GM23338 (cell line): ENCODE results near the gene STAC2. TPM values are rescaled to one million over a fixed set of nuclear protein-coding genes. Genes with fewer than 3 reads are reported as not detected.

Experiments used
- ATAC-seq: fragments of 200-7000 bp; cut with Tn5 transposase; 3 replicates; pipeline ENCODE4 v1.9.1; 2020
- DNase-seq: peaks from one replicate; pipeline ENCODE4 v3.0.0-alpha.2; 2015; ENCODE audit warnings: low spot score
- H2AFZ ChIP-seq: fragments of 200-600 bp; sonication (generic); 2 replicates; pipeline ENCODE4 v1.8.0; 2016; ENCODE audit warnings: antibody characterized with exemption, mild to moderate bottlenecking, moderate library complexity
- H3F3A ChIP-seq: fragments of 200-600 bp; sonication (generic); replicated peaks from 2 replicates; pipeline ENCODE4 v1.8.0; 2017; ENCODE audit warnings: antibody characterized with exemption, mixed run types, low read depth
- H3K27ac ChIP-seq: fragments of 200-600 bp; sonication (generic); 2 replicates; pipeline ENCODE4 v1.6.1; 2016; ENCODE audit warnings: low read depth
- H3K27me3 ChIP-seq: fragments of 200-600 bp; sonication (generic); 2 replicates; pipeline ENCODE4 v1.8.0; 2016; ENCODE audit warnings: mild to moderate bottlenecking, mixed run types, moderate library complexity; ENCODE audit not compliant: insufficient read depth
- H3K36me3 ChIP-seq: fragments of 200-600 bp; sonication (generic); 2 replicates; pipeline ENCODE4 v1.8.0; 2016; ENCODE audit warnings: mild to moderate bottlenecking; ENCODE audit not compliant: insufficient read depth
- H3K4me1 ChIP-seq: fragments of 200-600 bp; sonication (generic); 2 replicates; pipeline ENCODE4 v1.8.0; 2016; ENCODE audit warnings: mild to moderate bottlenecking, moderate library complexity; ENCODE audit not compliant: insufficient read depth
- H3K4me2 ChIP-seq: fragments of 200-600 bp; sonication (generic); 2 replicates; pipeline ENCODE4 v1.7.1; 2017; ENCODE audit warnings: mixed run types
- H3K4me3 ChIP-seq: fragments of 200-600 bp; sonication (generic); 2 replicates; pipeline ENCODE4 v1.6.1; 2016; ENCODE audit warnings: mixed run types
- H3K79me2 ChIP-seq: fragments of 200-600 bp; sonication (generic); replicated peaks from 2 replicates; pipeline ENCODE4 v1.8.0; 2017; ENCODE audit warnings: mild to moderate bottlenecking; ENCODE audit not compliant: insufficient read depth
- H3K9me2 ChIP-seq: fragments of 200-600 bp; sonication (generic); 2 replicates; pipeline ENCODE4 v1.8.0; 2017; ENCODE audit not compliant: insufficient read depth
- H4K20me1 ChIP-seq: fragments of 200-600 bp; sonication (generic); replicated peaks from 2 replicates; pipeline ENCODE4 v1.8.0; 2017; ENCODE audit warnings: mild to moderate bottlenecking; ENCODE audit not compliant: insufficient read depth
- H3K27ac Mint-ChIP-seq: 2 replicates; pipeline ENCODE4 v1.8.0; 2020; ENCODE audit warnings: inconsistent platforms, mild to moderate bottlenecking, moderate library complexity, mixed read lengths
- H3K27me3 Mint-ChIP-seq: 3 replicates; pipeline ENCODE4 v1.8.0; 2022; ENCODE audit warnings: low read depth, mild to moderate bottlenecking, moderate library complexity, mixed read lengths, inconsistent platforms; ENCODE audit not compliant: insufficient read depth, poor library complexity
- H3K36me3 Mint-ChIP-seq: 3 replicates; pipeline ENCODE4 v1.8.0; 2021; ENCODE audit warnings: low read depth, mild to moderate bottlenecking, inconsistent platforms, moderate library complexity, mixed read lengths
- H3K4me1 Mint-ChIP-seq: 3 replicates; pipeline ENCODE4 v1.8.0; 2020; ENCODE audit warnings: mild to moderate bottlenecking, inconsistent platforms, mixed read lengths
- H3K4me3 Mint-ChIP-seq: 3 replicates; pipeline ENCODE4 v1.8.0; 2021; ENCODE audit warnings: moderate library complexity, mild to moderate bottlenecking, inconsistent platforms, mixed read lengths
- H3K9me3 Mint-ChIP-seq: 3 replicates; pipeline ENCODE4 v1.8.0; 2020; ENCODE audit warnings: moderate library complexity, mild to moderate bottlenecking, inconsistent platforms, mixed read lengths
- EZH2 ChIP-seq: fragments of 200-600 bp; sonication (generic); IDR thresholded peaks from one replicate; pipeline ENCODE4 v1.8.0; 2017; ENCODE audit warnings: antibody characterized with exemption, mild to moderate bottlenecking, low read depth; ENCODE audit not compliant: unreplicated experiment
- EZH2phosphoT487 ChIP-seq: fragments of 200-600 bp; sonication (generic); IDR thresholded peaks from one replicate; pipeline ENCODE4 v1.8.1; 2018; ENCODE audit warnings: antibody characterized with exemption; ENCODE audit not compliant: unreplicated experiment
- JUNB ChIP-seq: IDR thresholded peaks from one replicate; pipeline ENCODE4 v1.6.1; 2016; ENCODE audit warnings: antibody characterized with exemption; ENCODE audit not compliant: unreplicated experiment
- NANOG ChIP-seq: IDR thresholded peaks from 2 replicates; pipeline ENCODE4 v1.6.1; 2016; ENCODE audit warnings: antibody characterized with exemption, borderline replicate concordance
- STAT1 ChIP-seq: IDR thresholded peaks from one replicate; pipeline ENCODE4 v1.6.1; 2016; ENCODE audit warnings: antibody characterized with exemption; ENCODE audit not compliant: unreplicated experiment
- ZNF114 ChIP-seq: fragments of 250-450 bp; sonication (Bioruptor Pico); IDR thresholded peaks from 2 replicates; pipeline ENCODE4 v1.5.0; 2020; ENCODE audit warnings: mild to moderate bottlenecking, moderate library complexity
- ZNF331 ChIP-seq: fragments of 250-450 bp; sonication (Bioruptor Pico); IDR thresholded peaks from 2 replicates; pipeline ENCODE4 v1.5.0; 2020; ENCODE audit warnings: low read depth, mild to moderate bottlenecking, moderate library complexity
- polyA plus RNA-seq: library from polyadenylated mRNA; unstranded; fragments of >200 nt; fragmentation: Nextera tagmentation; extraction: Ambion mirVana; gene quantifications from 2 replicates; pipeline ENCODE4 v1.2.1, GENCODE V29; 2016
- total RNA-seq: library from RNA; depleted of rRNA; stranded (reverse); fragments of >200 nt; shearing (Covaris generic); gene quantifications from 2 replicates; pipeline ENCODE4 v1.2.3, GENCODE V29; 2014
- TF ChIP-seq, protein P1 (sequence below): IDR thresholded peaks from one replicate; pipeline ENCODE4 v1.6.1; 2018; ENCODE audit warnings: antibody characterized with exemption; ENCODE audit not compliant: unreplicated experiment

The STAC2 gene
- total and polyA plus RNA-seq, 2 experiments from 2014 or later = 1.9 to 3.1 TPM

DNA sequence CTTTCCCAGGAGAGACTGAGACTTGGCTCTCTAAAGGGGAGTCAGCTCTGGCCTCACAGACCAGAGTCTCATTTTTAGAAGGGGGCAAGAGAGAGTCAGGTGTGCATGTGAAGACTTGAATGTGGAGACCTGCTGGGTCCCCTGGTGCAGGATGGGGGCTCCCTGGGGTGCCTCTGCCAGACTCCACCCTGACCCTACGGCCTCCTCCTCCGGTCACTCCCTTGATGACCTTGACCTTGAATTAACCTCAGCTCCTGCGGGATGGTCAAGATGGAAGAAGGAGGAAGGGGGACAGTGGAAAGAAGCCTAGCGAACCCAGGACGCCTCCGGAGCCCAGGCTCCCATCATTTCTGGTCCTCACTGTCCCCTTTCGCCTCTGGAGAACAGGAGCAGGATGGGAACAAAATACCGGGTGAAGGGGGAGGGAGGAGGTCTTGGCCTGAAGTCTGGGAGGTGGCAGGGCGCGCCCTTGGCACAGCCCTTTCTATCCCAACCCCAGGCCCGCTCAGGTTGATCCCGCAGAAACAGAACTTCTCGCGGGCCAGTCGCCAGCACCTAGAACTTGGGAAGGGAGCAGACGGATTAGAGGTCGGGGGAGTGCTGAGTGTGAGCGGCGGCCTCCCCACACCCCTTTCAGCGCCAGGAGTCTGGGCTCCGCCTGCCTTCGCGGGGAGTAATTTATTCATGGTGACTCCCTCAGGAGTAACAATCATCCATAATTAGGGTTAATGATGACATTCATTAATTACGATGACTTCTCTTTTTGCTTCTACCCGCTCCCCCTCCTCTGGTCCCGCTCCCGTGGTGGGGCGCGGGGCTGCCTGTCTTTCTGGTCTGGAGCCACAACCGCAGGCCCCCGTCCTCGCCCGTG lies 1.6 kb downstream of the STAC2 start:
- H3F3A ChIP-seq = 0 out of 2 replicates have a peak, but pooled peaks cover 8% of the 10 kb centered on the region
- peak overlapping the region; percentile 81 for H3K4me3 ChIP-seq
- H2AFZ ChIP-seq = peak overlapping the region; percentile 88
- H3K36me3 Mint-ChIP-seq = no peaks in the 10 kb centered on the region; the same call in 2 of the 3 replicates
- peaks cover 7% of the 10 kb centered on the region; the same call in 1 of the 2 replicates for H3K4me1 ChIP-seq
- H3K4me2 ChIP-seq = peak overlapping the region; percentile 94
- H3K4me3 Mint-ChIP-seq = peak overlapping the region; percentile 82
- peaks cover 17% of the 10 kb centered on the region for H3K4me1 Mint-ChIP-seq
- TF ChIP-seq EZH2 (peak; percentile 66), ZNF114 (CRISPR knock-in tag) (no peak)
- no peak overlapping the region for H3K27ac Mint-ChIP-seq
- no peaks in the 10 kb centered on the region for H3K79me2 ChIP-seq
- H3K27me3 ChIP-seq = peaks cover 37% of the 10 kb centered on the region
- no peak for DNase-seq
- H4K20me1 ChIP-seq = no peaks in the 10 kb centered on the region
- H3K27me3 Mint-ChIP-seq = peaks cover 43% of the 10 kb centered on the region
- ATAC-seq = peak; percentile 15
- H3K9me2 ChIP-seq = no peaks in the 10 kb centered on the region
- no peaks in the 10 kb centered on the region for H3K36me3 ChIP-seq
- H3K27ac ChIP-seq = no peak overlapping the region
- no peaks in the 10 kb centered on the region; the same call in 2 of the 3 replicates for H3K9me3 Mint-ChIP-seq

GRCh38 chr17:39222866-39223834 lies 2.6 kb downstream of the STAC2 start:
- Histone ChIP-seq H2AFZ (no peak overlapping the region), H3K79me2 (no peaks in the 10 kb centered on the region), H4K20me1 (no peaks in the 10 kb centered on the region), H3K9me2 (no peaks in the 10 kb centered on the region), H3K4me3 (peak overlapping the region; percentile 81; the same call in 1 of the 2 replicates), H3K27ac (no peak overlapping the region), H3K36me3 (no peaks in the 10 kb centered on the region), H3K27me3 (peaks cover 47% of the 10 kb centered on the region), H3F3A (0 out of 2 replicates have a peak, but pooled peaks cover 8% of the 10 kb centered on the region), H3K4me1 (peaks cover 10% of the 10 kb centered on the region), H3K4me2 (peak overlapping the region; percentile 94)
- Mint-ChIP-seq H3K36me3 (no peaks in the 10 kb centered on the region; the same call in 2 of the 3 replicates), H3K4me1 (peaks cover 20% of the 10 kb centered on the region), H3K27ac (no peak overlapping the region), H3K4me3 (peak overlapping the region; percentile 82), H3K27me3 (peaks cover 49% of the 10 kb centered on the region), H3K9me3 (no peaks in the 10 kb centered on the region; the same call in 2 of the 3 replicates)
- DNase-seq (no peak), ATAC-seq (peak; percentile 2; the same call in 1 of the 3 replicates)
- TF ChIP-seq JUNB (no peak), EZH2 (no peak), EZH2phosphoT487 (no peak), ZNF331 (no peak), STAT1 (no peak), NANOG (no peak)
- TF ChIP-seq, protein P1, sequence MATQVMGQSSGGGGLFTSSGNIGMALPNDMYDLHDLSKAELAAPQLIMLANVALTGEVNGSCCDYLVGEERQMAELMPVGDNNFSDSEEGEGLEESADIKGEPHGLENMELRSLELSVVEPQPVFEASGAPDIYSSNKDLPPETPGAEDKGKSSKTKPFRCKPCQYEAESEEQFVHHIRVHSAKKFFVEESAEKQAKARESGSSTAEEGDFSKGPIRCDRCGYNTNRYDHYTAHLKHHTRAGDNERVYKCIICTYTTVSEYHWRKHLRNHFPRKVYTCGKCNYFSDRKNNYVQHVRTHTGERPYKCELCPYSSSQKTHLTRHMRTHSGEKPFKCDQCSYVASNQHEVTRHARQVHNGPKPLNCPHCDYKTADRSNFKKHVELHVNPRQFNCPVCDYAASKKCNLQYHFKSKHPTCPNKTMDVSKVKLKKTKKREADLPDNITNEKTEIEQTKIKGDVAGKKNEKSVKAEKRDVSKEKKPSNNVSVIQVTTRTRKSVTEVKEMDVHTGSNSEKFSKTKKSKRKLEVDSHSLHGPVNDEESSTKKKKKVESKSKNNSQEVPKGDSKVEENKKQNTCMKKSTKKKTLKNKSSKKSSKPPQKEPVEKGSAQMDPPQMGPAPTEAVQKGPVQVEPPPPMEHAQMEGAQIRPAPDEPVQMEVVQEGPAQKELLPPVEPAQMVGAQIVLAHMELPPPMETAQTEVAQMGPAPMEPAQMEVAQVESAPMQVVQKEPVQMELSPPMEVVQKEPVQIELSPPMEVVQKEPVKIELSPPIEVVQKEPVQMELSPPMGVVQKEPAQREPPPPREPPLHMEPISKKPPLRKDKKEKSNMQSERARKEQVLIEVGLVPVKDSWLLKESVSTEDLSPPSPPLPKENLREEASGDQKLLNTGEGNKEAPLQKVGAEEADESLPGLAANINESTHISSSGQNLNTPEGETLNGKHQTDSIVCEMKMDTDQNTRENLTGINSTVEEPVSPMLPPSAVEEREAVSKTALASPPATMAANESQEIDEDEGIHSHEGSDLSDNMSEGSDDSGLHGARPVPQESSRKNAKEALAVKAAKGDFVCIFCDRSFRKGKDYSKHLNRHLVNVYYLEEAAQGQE = no peak
